ENCODE data around the gene NKD1.

Gene NKD1

GRCh38 chr16:50673496-50674275, 125.5 kb downstream of the NKD1 start:
- DNase-seq (ENCODE audit: low read depth in 2 of 2): no peak

GRCh38 chr16:50674831-50675230, 126.6 kb downstream of the NKD1 start:
- no peak for DNase-seq (ENCODE audit: low read depth in 2 of 2)

- no peak for DNase-seq (ENCODE audit: low read depth in 2 of 2)
Measured at GRCh38 chr16:50675686-50676610, 127.8 kb downstream of the NKD1 start.

GRCh38 chr16:50676684-50677225, 128.6 kb downstream of the NKD1 start:
- no peak for DNase-seq (ENCODE audit: low read depth in 2 of 2)

GRCh38 chr16:50677351-50677750, 129.2 kb downstream of the NKD1 start:
- DNase-seq (ENCODE audit: low read depth in 2 of 2): no peak

- DNase-seq (ENCODE audit: low read depth in 2 of 2): no peak
Measured at GRCh38 chr16:50678531-50678930, 130.3 kb downstream of the NKD1 start.

- DNase-seq (ENCODE audit: low read depth in 2 of 2): no peak
Measured at GRCh38 chr16:50679266-50679665, 131.1 kb downstream of the NKD1 start.

GRCh38 chr16:50679676-50680555, 131.7 kb downstream of the NKD1 start:
- DNase-seq (ENCODE audit: low read depth in 2 of 2): no peak

GRCh38 chr16:50680556-50680893, 132.3 kb downstream of the NKD1 start:
- DNase-seq (ENCODE audit: low read depth in 2 of 2): no peak

- DNase-seq (ENCODE audit: low read depth in 2 of 2): peak; percentile 33 to 52
Measured at GRCh38 chr16:50681021-50681885, 133.1 kb downstream of the NKD1 start, which contains the start of gene SNX20. Gene SNX20, minus strand, starts transcription at chr16:50681312. Its CDS starts 3,786 bp downstream, at chr16:50677526.

GRCh38 chr16:50683689-50684374, 135.6 kb downstream of the NKD1 start:
- peak in 1 of 2 donors; percentile 56 for DNase-seq (ENCODE audit: low read depth in 2 of 2)

GRCh38 chr16:50684823-50685461, 136.7 kb downstream of the NKD1 start:
- no peak for DNase-seq (ENCODE audit: low read depth in 2 of 2)

GRCh38 chr16:50685462-50686063, 137.4 kb downstream of the NKD1 start:
- DNase-seq (ENCODE audit: low read depth in 2 of 2): no peak

- no peak for DNase-seq (ENCODE audit: low read depth in 2 of 2)
Measured at GRCh38 chr16:50688083-50688482, 139.9 kb downstream of the NKD1 start.

GRCh38 chr16:50688867-50689266, 140.7 kb downstream of the NKD1 start:
- no peak for DNase-seq (ENCODE audit: low read depth in 2 of 2)

- no peak for DNase-seq (ENCODE audit: low read depth in 2 of 2)
Measured at GRCh38 chr16:50690177-50690576, 142.0 kb downstream of the NKD1 start.

- DNase-seq (ENCODE audit: low read depth in 2 of 2): no peak
Measured at GRCh38 chr16:50692644-50692998, 144.4 kb downstream of the NKD1 start.

- no peak for DNase-seq (ENCODE audit: low read depth in 2 of 2)
Measured at GRCh38 chr16:50692999-50693781, 145.0 kb downstream of the NKD1 start, which contains the start of gene NOD2. Gene NOD2, plus strand, starts transcription at chr16:50693606. Its CDS starts 5,890 bp downstream, at chr16:50699496.

Measured in activated CD8-positive, alpha-beta memory T cell treated with anti-CD3 and anti-CD28 coated beads for 4 hours (primary cell).